CD4-positive, alpha-beta T cell treated with Interleukin-4 for 1 hour (primary cell): Measurements from ENCODE around the gene KCTD6.
A peak's percentile ranks its signal among the peaks of the same experiment; 100 is the strongest.

Experiments
- DNase-seq, 2 donors: peaks; one replicate each; pipeline ENCODE4 v3.0.0-alpha.2; 2020 to 2022

The KCTD6 gene

GRCh38 chr3:58491506-58492402, at the start of gene KCTD6:
Gene KCTD6 (plus strand): TSS chr3:58492096. CDS start chr3:58498756, 6,660 bp downstream.
- peak; percentile 92 to 94 for DNase-seq

GRCh38 chr3:58452176-58452575, 39.7 kb upstream of the KCTD6 start:
- no peak for DNase-seq

- no peak for DNase-seq
These were observed 32.7 kb upstream of the KCTD6 start for GRCh38 chr3:58459160-58459559.

- DNase-seq: no peak
These were observed 29.1 kb upstream of the KCTD6 start for GRCh38 chr3:58462829-58463180.

- peak; percentile 71 to 75 for DNase-seq
These were observed 28.5 kb upstream of the KCTD6 start for GRCh38 chr3:58463181-58463941.

GRCh38 chr3:58463942-58464271, 28.0 kb upstream of the KCTD6 start:
- no peak for DNase-seq

- no peak for DNase-seq
These were observed 27.0 kb upstream of the KCTD6 start for GRCh38 chr3:58464866-58465265.

- no peak for DNase-seq
These were observed 24.9 kb upstream of the KCTD6 start for GRCh38 chr3:58466899-58467563.

GRCh38 chr3:58469096-58469495, 22.8 kb upstream of the KCTD6 start:
- DNase-seq: no peak

- no peak for DNase-seq
These were observed 21.4 kb upstream of the KCTD6 start for GRCh38 chr3:58470363-58471024.

- peak; percentile 58 to 68 for DNase-seq
These were observed 20.6 kb upstream of the KCTD6 start for GRCh38 chr3:58471025-58471887.

- DNase-seq: no peak
These were observed 18.6 kb upstream of the KCTD6 start for GRCh38 chr3:58473275-58473674.

GRCh38 chr3:58474348-58474911, 17.5 kb upstream of the KCTD6 start:
- DNase-seq: peak in 1 of 2 donors; percentile 33

GRCh38 chr3:58474967-58475578, 16.8 kb upstream of the KCTD6 start:
- no peak for DNase-seq

GRCh38 chr3:58478781-58479180, 13.1 kb upstream of the KCTD6 start:
- DNase-seq: no peak

- DNase-seq: no peak
These were observed 11.6 kb upstream of the KCTD6 start for GRCh38 chr3:58480309-58480708.

GRCh38 chr3:58482917-58483636, 8.8 kb upstream of the KCTD6 start:
- peak in 1 of 2 donors; percentile 32 for DNase-seq

- DNase-seq: no peak
These were observed 7.7 kb upstream of the KCTD6 start for GRCh38 chr3:58484045-58484721.

- DNase-seq: no peak
These were observed 7.2 kb upstream of the KCTD6 start for GRCh38 chr3:58484722-58485069.
